Adrenal gland (tissue), 5 donors: ENCODE data around the gene ZNF521.

Experiments used
- CTCF ChIP-seq, 6 experiments: fragments of 450-650 bp in 4 of 6; fragments of 200-600 bp in 2 of 6; sonication (generic) in 1 of 6; IDR thresholded peaks; 1 replicate in 5 of 6; 2 replicates in 1 of 6; pipeline versions ENCODE4 v1.5.1 to v1.8.0; 2016 to 2021; ENCODE audit warnings: antibody characterized with exemption in 6 of 6, mild to moderate bottlenecking in 2 of 6, moderate library complexity in 1 of 6
- POLR2A ChIP-seq, 2 donors: fragments of 450-650 bp; IDR thresholded peaks; one replicate each; pipeline ENCODE4 v1.6.1; 2017; ENCODE audit warnings: antibody characterized with exemption in 2 of 2, mild to moderate bottlenecking in 2 of 2, moderate library complexity in 1 of 2
- donor health status: DM: no; HTN: no; CAD: no.

- no peak for TF ChIP-seq CTCF (IDR thresholded peaks at IDR 0.05)
- TF ChIP-seq POLR2A (IDR thresholded peaks at IDR 0.05) = no peak
These were observed 107.8 kb downstream of the ZNF521 start for GRCh38 chr18:25244170-25244569.
